GM21737 (cell line): ENCODE results near the gene RPTN.

Experiments used
- ATAC-seq: cut with Tn5 transposase; IDR thresholded peaks from one replicate; pipeline ENCODE4 v1.9.1; 2021; ENCODE audit warnings: mild to moderate bottlenecking, moderate library complexity; ENCODE audit not compliant: unreplicated experiment

RPTN gene

DNA sequence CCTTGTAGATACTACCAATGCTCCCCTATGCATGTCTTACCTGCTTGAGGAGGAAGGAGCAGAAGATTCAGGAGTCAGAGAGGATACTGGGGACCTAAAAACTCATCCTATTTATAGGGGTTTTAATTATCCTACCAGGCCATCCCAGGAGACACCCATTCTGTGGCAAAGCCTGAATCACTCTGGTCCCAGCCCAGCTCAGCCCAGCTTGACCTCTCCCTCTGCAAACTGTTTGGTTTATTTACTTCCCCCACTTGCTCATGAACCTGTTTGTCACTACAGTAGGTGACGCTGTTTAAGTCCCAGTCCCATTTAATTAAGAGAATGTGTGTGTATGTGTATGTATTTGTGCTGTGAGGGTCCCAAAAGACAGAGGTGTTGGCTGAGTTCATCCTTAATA, at the start of gene RPTN:
Gene RPTN (minus strand): TSS at position 85 of the 400 bp plus-strand sequence. CDS start 1,339 bp downstream, outside the sequence.
- no peak for ATAC-seq

DNA sequence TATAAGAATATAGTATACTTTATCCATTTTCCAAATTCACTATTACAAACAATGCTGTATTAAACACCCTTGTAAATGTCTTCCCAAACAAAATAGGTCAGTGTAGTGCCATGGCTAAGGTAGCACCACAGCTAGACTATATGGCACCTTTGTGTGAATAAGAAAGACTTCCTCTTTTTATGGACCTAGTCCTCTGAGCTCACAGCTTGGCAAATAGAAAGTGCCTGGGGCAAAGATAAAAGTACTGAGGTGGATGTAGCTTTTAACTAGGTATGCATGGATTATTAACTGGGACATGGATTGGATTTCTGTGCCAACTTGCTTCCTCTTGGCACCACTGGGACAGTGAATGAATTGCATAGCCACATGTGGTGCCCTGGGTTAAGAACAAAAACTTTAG, 40.0 kb upstream of the RPTN start:
- no peak for ATAC-seq

DNA sequence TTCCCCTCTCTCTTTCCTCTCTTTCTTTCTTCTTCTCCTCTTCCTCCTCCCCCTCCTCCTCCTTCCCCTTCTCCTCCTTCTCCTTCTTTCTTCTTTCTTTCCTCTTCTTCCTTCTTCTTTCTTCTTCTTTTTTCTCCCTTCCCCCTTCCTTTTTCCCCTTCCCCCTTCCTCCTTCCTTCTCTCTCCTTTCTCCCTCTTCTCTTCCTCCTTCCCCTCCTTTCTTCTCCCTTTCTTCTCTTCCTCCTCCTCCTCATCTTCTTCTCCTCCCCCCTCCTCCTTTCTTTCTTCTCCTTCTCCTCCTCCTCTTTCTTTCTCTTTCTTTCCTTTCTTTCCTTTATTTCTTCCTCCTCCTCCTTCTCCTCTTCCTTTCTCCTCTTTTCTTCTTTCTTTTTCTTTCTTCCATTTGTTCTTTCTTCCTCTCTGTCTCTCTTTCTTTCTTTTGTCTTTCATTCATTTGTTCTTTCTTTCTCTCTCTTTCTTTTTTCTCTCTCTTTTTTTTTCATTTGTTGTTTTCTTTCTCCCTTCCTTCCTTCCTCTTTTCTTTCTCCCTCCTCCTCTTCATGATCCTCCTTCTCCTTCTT, 38.4 kb upstream of the RPTN start:
- no peak for ATAC-seq

GRCh38 chr1:152191711-152192110, 32.7 kb upstream of the RPTN start:
- ATAC-seq = no peak

- no peak for ATAC-seq
These were observed 32.2 kb upstream of the RPTN start for GRCh38 chr1:152191260-152191659.

DNA sequence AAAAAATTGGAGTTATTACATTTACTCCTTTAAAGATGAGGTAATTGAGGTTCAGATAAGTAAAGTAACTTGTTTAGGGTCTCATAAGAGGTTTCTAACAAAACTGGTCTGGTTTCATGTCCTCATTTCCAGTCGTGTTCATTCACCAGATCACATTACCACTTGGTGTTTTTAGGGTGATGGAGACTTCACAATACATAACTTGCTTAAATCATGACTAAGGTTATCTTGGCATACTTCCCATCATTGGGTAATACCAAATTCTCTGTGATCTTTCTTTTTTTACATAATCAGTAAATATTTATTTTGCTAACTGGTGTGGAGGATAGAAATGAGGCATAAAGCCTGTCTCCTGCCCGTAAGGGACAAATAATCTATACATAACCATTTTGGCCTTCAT, 31.6 kb upstream of the RPTN start:
- ATAC-seq = no peak

DNA sequence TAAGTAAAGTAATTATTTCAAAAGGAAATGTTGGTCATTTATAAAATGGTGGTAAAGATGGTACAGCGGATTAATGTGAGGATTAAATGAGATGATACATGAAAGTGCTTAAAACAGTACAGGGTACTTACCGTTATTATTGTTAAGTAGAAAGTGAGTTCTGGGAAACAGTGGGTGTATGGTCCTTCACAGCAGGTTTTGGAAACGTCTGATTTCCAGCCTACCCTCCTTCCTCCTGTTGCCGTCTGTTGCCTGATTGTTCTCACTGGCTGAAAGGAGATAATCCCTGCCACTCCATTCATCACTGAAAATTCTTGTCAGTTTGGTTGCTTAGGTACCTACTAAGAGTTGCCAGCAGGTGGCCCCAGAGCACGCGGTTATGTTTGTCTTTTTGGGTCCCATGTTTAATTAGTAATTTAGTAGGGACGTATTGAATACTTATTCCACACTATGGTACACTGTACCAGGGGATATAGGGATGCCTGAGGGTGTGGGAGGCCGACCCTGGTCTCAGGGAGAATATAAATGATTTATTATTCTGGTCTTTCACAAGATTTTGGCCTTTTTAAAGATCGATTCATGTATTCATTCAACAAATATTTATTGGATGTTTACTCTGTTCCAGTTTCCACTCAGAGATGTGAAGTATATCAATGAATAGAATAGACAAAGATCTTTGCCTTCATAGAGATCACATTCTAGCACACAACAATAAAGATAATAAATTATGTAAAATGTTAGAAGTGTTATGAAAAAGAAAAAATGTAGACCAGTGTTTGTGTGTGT, 30.8 kb upstream of the RPTN start:
- no peak for ATAC-seq

DNA sequence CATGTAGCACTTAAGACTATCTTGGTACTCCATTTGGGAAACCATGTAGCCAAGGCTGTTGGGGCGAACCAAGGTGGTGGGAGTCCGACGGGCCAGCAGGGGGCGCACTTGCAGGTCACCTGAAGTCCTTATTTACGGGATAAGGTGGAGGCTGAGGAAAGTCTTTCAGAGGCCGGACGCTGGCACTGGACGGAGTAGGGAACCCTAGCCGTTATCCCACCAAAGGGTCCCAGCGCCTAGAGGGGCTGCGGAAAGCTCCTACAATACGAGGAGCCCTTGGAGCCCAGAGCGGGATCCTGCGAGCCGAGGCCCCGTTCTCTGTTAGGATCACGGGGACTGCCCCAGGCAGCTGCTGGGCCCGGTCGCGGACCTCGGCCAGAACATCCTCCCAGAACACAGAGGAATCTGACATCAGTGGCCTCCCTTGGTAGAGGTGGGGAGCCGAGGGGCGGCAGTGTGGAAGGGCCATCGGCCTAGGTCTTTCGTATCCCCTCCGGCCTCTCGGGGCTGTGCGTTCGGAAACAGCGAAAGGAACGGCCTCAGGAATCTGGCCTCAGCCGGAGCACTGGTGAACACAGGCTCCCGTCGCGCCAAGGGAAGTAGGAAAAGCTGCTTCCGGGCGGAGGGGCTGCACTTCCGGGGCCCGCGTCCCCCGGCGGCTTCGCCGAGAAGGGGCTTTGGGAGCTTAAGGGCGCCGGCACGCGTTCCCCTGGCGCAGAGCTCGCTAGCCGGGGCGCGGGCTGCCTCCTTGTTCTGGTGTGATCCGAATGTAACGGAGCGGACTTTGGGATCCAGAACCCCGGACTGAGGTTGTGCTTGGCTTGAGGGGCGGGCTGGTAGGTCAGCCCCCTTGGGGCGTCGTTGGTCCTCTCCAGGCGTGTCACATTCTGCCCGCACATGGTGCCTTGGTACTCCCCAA, 29.9 kb upstream of the RPTN start:
- no peak for ATAC-seq

GRCh38 chr1:152186556-152187285, 27.7 kb upstream of the RPTN start:
- no peak for ATAC-seq

- ATAC-seq = no peak
These were observed 26.7 kb upstream of the RPTN start for GRCh38 chr1:152185544-152186391.

DNA sequence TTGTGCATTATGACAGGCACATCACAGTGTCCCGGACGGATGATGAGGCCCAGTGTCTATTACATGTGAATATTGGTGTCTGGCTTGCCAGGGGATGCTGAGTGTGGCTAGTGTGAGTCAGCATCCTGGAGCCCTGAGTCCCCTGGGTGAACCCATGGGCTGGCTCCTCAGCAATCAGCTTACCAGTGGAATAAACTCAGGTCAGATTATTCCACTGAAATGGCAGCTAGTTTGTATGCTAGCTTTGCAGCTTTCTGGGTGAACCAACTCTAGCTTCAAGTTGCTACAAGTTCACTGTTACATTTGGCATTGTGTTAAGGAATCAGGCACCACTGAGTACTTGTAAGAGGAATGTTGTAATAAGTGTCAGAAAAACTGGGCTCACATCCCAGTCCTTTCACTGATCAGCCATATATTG, 23.9 kb upstream of the RPTN start:
- ATAC-seq = no peak

- ATAC-seq = no peak
These were observed 23.4 kb upstream of the RPTN start for GRCh38 chr1:152182431-152182830.

- no peak for ATAC-seq
These were observed 20.5 kb upstream of the RPTN start for GRCh38 chr1:152179566-152179965.

DNA sequence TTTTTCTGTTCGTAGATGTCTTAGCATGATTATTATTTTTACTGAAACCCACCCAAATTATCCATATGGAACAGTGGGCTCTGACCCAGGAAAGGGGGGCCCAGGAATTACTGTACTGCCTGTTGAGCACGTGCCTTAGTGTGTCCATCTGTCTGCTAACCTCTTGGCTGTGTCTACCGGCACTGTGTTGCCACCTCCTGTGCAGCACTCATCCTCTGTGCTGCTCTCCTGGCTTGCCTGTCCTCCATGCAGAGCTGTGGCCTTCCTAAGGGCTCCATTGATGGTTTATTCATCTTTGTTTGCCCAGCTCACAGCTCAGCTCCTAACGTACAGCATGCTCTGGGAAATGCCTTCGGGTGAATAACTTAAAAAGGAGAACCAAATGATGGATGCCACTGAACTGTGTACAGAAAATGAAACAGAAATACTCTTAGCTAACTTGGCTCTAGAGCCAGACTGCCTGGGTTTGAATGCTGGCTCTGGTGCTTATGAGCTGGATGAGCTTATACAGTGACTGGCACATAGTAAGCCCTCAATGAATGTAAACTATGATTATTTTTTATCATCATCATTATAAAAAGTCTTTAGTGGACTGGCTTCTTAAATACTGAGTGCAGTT, 11.4 kb upstream of the RPTN start:
- no peak for ATAC-seq

DNA sequence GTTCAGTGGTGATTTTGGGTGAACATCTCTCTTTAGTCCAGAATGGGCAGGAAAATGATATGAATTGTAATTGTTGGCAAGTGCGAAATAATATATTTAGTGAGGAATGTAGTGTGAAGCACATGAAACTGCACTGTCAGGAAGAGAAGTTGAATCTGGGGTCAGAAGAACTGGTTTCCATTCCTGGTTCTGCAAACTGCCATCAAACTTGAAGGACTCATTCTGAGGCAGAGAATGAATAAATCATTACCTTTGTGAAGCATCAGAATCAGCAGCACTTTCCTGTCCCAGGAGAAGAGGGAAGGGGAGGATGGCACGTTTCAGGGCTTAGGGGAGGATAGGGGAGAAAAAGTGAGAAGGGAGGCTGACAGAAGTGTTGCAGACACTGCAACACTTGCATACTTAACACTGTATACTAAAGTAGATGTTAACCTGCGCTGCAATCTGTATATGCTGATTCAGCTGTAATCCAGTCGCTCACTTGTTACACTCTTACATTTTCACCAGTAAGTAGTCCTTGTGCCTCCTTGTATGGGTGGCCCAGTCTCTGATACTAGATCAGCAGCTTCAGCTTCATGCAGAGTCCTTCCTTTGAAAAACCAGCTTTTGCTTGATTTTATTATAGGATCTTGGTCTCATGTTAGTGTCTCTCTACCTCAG, 10.5 kb upstream of the RPTN start:
- no peak for ATAC-seq

DNA sequence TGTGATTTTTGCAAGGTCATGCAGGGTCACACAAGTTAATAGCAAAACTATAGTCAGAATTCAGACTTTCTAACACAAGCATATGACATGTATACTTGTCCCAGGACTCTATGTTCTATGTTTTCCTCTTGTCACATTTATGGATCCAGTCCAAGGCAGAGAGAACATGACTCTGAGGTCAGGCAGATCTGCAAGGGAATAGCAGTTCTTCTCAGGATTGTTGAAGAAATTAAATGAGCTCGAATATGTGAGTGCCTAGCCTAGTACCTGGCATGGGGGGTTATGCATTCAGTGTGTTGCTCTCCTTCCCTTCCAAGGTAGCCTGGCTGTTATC, 9.5 kb upstream of the RPTN start:
- no peak for ATAC-seq

GRCh38 chr1:152167835-152168534, 9.0 kb upstream of the RPTN start:
- no peak for ATAC-seq

DNA sequence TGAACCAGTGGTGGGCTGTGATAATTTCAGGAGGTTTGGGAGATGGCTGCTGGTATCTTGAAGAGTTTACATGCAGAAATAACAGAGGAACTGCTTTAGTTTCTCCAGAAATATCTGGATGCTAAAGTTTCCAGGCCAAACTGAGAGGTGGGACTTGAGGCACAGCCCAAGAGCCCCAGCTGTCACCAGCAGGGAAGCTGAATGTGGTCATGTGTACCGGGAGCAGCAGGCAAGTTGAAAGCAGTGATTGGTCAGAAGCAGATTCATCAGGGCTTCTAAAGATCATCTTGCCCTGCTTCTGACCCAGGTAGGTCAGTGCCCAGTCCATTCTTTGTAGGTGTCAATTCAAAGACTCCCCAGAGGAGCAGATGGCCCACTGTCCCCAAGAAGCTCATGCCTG, 7.9 kb upstream of the RPTN start:
- ATAC-seq = no peak
